ENCODE results near the gene ATP5MK.
A peak's percentile ranks its signal among the peaks of the same experiment; 100 is the strongest.
"Not testable (repeated sequence)": the region's sequence is repeated elsewhere in the genome, so short reads cannot be mapped to it uniquely, and the experiment has no call there.

Gene ATP5MK

GRCh38 chr10:103367379-103367781 lies 28.9 kb downstream of the ATP5MK start:
- TF ChIP-seq POLR2A (IDR thresholded peaks at IDR 0.05; ENCODE audit: low read length) = no peak
- no peak for TF ChIP-seq GATA1 (IDR thresholded peaks at IDR 0.05; ENCODE audit: low read depth, low read length)
- DNase-seq = no peak

- DNase-seq = not testable (repeated sequence)
Observed at GRCh38 chr10:103360791-103361190, 35.5 kb downstream of the ATP5MK start.

DNA sequence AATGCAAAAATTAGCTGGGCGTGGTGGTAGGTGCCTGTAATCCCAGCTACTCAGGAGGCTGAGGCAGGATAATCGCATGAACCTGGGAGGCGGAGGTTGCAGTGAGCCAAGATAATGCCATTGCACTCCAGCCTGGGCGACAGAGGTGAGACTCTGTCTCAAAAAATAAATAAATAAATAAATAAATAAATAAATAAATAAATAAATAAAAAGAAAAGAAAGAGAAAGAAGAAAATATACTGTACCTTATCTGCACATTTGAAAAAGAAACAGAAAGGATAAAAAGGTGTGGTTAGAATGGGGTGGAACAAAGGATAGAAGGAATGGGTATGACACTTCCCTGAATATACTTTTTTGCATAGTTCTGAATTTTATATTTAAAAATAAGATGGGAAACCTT lies 36.8 kb downstream of the ATP5MK start:
- not testable (repeated sequence) for DNase-seq

DNA sequence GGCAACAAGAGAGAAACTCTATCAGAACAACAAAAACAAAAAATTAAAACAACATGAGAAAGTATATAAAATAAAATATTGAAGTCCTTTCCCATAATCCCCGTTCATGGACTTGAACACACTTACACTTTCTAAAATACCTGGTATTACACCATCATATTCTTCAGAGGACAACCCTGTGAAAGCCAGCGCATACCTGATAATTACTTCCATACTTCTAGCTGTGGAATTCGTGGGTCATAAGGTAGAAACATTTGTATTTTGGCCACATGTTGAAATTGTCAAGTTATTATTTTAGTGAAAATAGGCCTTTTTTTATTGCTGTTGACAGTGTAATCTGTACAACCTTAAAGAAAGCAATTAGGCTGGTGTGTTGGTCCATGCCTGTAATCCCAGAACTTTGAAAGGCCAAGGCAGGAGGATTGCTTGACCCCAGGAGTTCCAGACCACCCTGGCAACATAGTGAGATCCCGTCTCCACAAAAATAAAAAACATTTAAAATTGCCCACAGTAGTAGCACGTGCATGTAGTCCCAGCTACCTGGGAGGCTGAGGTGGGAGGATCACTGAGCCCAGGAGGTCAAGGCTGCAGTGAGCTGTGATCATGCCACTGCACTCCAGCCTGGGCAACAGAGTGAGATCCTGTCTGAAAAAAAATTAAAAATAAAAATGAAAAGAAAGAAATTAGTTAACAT lies 40.2 kb downstream of the ATP5MK start:
- no peak for DNase-seq
- TF ChIP-seq GATA1 (IDR thresholded peaks at IDR 0.05; ENCODE audit: low read depth, low read length) = no peak
- TF ChIP-seq POLR2A (IDR thresholded peaks at IDR 0.05; ENCODE audit: low read length) = no peak

GRCh38 chr10:103354567-103354966 lies 41.7 kb downstream of the ATP5MK start:
- not testable (repeated sequence) for DNase-seq

GRCh38 chr10:103353281-103353680 lies 43.0 kb downstream of the ATP5MK start:
- TF ChIP-seq POLR2A (IDR thresholded peaks at IDR 0.05; ENCODE audit: low read length) = no peak
- no peak for TF ChIP-seq GATA1 (IDR thresholded peaks at IDR 0.05; ENCODE audit: low read depth, low read length)
- peak in 1 of 2 experiments; percentile 9 for DNase-seq

DNA sequence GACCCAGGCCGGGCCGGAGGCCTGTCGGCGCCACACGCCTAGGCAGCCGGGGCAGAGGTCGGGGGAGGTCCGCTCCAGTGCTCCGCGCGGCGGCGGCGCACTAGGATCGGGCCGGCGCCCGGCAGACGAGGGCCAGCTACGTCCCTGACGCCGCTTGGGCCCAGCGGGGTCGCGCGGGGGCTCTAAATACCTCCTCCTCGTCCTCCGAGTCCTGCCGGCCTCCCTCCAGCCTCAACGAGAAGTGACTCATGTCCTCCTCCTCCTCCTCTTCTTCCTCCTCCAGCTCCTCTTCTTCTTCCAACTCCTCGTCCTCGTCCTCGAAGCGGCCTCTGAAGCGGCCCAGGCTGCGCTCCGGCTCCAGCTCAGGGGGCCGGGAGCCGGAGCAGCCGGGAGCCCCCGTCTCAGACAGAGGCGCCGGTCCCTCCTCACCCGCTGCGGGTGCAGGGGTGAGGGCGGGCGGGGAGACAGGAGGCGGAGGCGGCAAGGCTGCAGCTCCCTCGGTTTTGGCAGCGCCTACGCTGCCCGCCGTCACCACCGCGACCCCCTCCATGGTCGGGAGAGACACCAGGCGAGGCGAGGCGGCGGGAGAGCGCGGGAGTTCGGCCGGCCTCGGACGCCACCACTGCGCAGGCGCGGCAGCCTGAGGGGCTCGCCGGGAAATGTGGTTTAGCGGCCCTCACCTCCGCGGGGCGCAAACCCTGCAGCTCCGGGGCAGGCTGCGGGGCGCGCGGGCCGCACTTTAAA lies 45.6 kb downstream of the ATP5MK start, which contains the start of gene PCGF6:
Gene PCGF6, minus strand, starts transcription at position 624 of the 744 bp plus-strand sequence. Its CDS starts 74 bp downstream, at position 550.
- TF ChIP-seq POLR2A (IDR thresholded peaks at IDR 0.05; ENCODE audit: low read length) (peak; percentile 28), GATA1 (IDR thresholded peaks at IDR 0.05; ENCODE audit: low read depth, low read length) (no peak)

DNA sequence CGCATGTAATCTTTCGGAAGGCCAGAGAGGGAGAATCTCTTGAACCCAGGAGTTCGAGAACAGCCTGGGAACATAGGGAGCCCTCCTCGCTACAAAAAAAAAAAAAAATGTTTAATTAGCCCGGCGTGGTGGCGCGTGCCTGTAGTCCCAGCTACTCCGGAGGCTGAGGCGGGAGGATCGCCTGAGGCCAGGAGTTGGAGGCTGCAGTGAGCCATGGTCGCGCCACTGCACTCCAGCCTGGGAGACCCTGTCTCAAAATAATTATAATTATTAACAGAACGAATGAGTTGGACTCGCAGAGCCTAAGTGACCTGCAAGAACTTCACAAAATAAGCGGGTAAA lies 46.1 kb downstream of the ATP5MK start:
- DNase-seq = peak in 1 of 2 experiments; percentile 54
- no peak for TF ChIP-seq GATA1 (IDR thresholded peaks at IDR 0.05; ENCODE audit: low read depth, low read length)
- TF ChIP-seq POLR2A (IDR thresholded peaks at IDR 0.05; ENCODE audit: low read length) = no peak

More for the DNA sequence above, 45.6 kb downstream of the ATP5MK start, which contains the start of gene PCGF6:
- DNase-seq = peak; percentile 87 to 89

Data from erythroblast (primary cell).